K562 (cell line): ENCODE results near the gene XKR3. TPM values are rescaled to one million over a fixed set of nuclear protein-coding genes. Genes with fewer than 3 reads are reported as not detected.
"Not testable (repeated sequence)": the region's sequence is repeated elsewhere in the genome, so short reads cannot be mapped to it uniquely, and the experiment has no call there.

Experiments
- ATAC-seq: fragments of 200-7000 bp; cut with Tn5 transposase; 3 replicates; pipeline ENCODE4 v1.9.1; 2020; ENCODE audit warnings: moderate library complexity
- BruUV-seq: library from RNA; stranded (reverse); fragments of 400-500 nt; replicated peaks from 2 replicates; lab custom pipeline; 2021; lab: Mats Ljungman, UMichigan
- CTCF ChIA-PET: fragments of 300-600 bp; formaldehyde crosslinking; extraction: SDS; loops from one replicate; lab custom pipeline; 2021; ENCODE audit warnings: low intra/inter-chr PET ratio; lab: Yijun Ruan, JAX
- POLR2A ChIA-PET: fragments of 300-600, 350-650 bp; sonication (Branson Sonifier 250); formaldehyde crosslinking; extraction: SDS; loops from one replicate; lab custom pipeline; 2021; ENCODE audit warnings: antibody characterized with exemption, inconsistent platforms; lab: Yijun Ruan, JAX
- DNase-seq, 4 experiments: peaks; one replicate each; pipeline versions ENCODE4 v3.0.0 to v3.0.0-alpha.2; 2011 to 2018; ENCODE audit warnings: low spot score in 3 of 4, mixed read lengths in 3 of 4; ENCODE audit errors: extremely low read depth in 1 of 4
- FAIRE-seq: peaks from 2 replicates; lab custom pipeline; 2011; peaks lifted over from hg19 to GRCh38; lab: Jason Lieb, UNC
- H2AFZ ChIP-seq: 2 replicates; pipeline ENCODE4 v1.6.0; 2011; ENCODE audit warnings: low read depth, low read length, control low read depth, inconsistent platforms
- H3K27ac ChIP-seq: fragments of 200-600 bp; 3 replicates; pipeline ENCODE4 v1.8.0; 2011; ENCODE audit warnings: low read depth, mild to moderate bottlenecking, control low read depth, inconsistent platforms, low read length, moderate library complexity, mixed read lengths; ENCODE audit errors: extremely low read depth
- H3K27me3 ChIP-seq, 2 experiments: fragments of 300-600 bp in 1 of 2; 2 replicates in 1 of 2; 3 replicates in 1 of 2; pipeline versions ENCODE4 v1.6.0 to v1.8.0; 2011; ENCODE audit warnings: inconsistent platforms in 2 of 2, low read length in 2 of 2, mild to moderate bottlenecking in 1 of 2, mixed read lengths in 1 of 2, moderate library complexity in 1 of 2; ENCODE audit not compliant: control insufficient read depth in 2 of 2, insufficient read depth in 2 of 2
- H3K36me3 ChIP-seq: fragments of 300-600 bp; 3 replicates; pipeline ENCODE4 v1.8.0; 2011; ENCODE audit warnings: mild to moderate bottlenecking, low read length, inconsistent platforms; ENCODE audit not compliant: control insufficient read depth, insufficient read depth
- H3K4me1 ChIP-seq, 2 experiments: fragments of 200-600 bp in 1 of 2; replicated peaks in 1 of 2; 2 replicates in 1 of 2; 3 replicates in 1 of 2; pipeline versions ENCODE4 v1.5.1 to v1.8.0; 2011; ENCODE audit warnings: inconsistent platforms in 2 of 2, low read length in 2 of 2, mild to moderate bottlenecking in 1 of 2, mixed read lengths in 1 of 2, moderate library complexity in 1 of 2; ENCODE audit not compliant: control insufficient read depth in 2 of 2, insufficient read depth in 2 of 2
- H3K4me2 ChIP-seq: 2 replicates; pipeline ENCODE4 v1.6.1; 2011; ENCODE audit warnings: low read length, control low read depth, inconsistent platforms, mixed read lengths; ENCODE audit not compliant: insufficient read depth
- H3K4me3 ChIP-seq: fragments of 200-600 bp; sonication (generic), shearing (Covaris generic); 2 replicates; pipeline ENCODE4 v1.5.1; 2016; ENCODE audit warnings: control low read depth, inconsistent platforms
- H3K79me2 ChIP-seq: fragments of 200-600 bp; 3 replicates; pipeline ENCODE4 v1.8.0; 2011; ENCODE audit warnings: low read length, inconsistent platforms; ENCODE audit not compliant: control insufficient read depth, insufficient read depth
- H3K9ac ChIP-seq, 2 experiments: 2 replicates each; pipeline versions ENCODE4 v1.6.0 to v1.6.1; 2011; ENCODE audit warnings: low read depth in 2 of 2, low read length in 2 of 2, control low read depth in 1 of 2, inconsistent platforms in 1 of 2, mild to moderate bottlenecking in 1 of 2, mixed read lengths in 1 of 2; ENCODE audit not compliant: insufficient read depth in 1 of 2
- H3K9me1 ChIP-seq: one replicate; pipeline ENCODE4 v1.6.0; 2011; ENCODE audit warnings: inconsistent platforms, mild to moderate bottlenecking, low read length, moderate library complexity; ENCODE audit not compliant: control insufficient read depth, insufficient read depth
- H3K9me3 ChIP-seq: replicated peaks from 2 replicates; pipeline ENCODE4 v1.5.1; 2011; ENCODE audit warnings: low read depth, low read length, inconsistent platforms; ENCODE audit not compliant: control insufficient read depth, insufficient read depth
- H4K20me1 ChIP-seq: replicated peaks from 2 replicates; pipeline ENCODE4 v1.6.1; 2011; ENCODE audit warnings: low read length, inconsistent platforms, mixed read lengths; ENCODE audit not compliant: control insufficient read depth, insufficient read depth
- CEBPB ChIP-seq: fragments of 450-650 bp; IDR thresholded peaks from 2 replicates; pipeline ENCODE4 v1.6.1; 2016; ENCODE audit warnings: missing genetic modification characterization, missing compliant biosample characterization
- CEBPG ChIP-seq, 3 experiments: fragments of 200-800 bp in 1 of 3; sonication (Bioruptor generic) in 1 of 3; sonication (generic) in 1 of 3; formaldehyde crosslinking in 1 of 3; IDR thresholded peaks in 2 of 3; conservative IDR thresholded peaks in 1 of 3; 2 replicates each; pipeline versions ENCODE4 v1.6.1 to v1.8.0; 2016 to 2022; ENCODE audit warnings: missing compliant biosample characterization in 2 of 3, missing genetic modification characterization in 2 of 3, mild to moderate bottlenecking in 1 of 3, missing genetic modification reagents in 1 of 3
- ZNF507 ChIP-seq: conservative IDR thresholded peaks from 2 replicates; pipeline ENCODE4 v1.6.1; 2017; ENCODE audit warnings: missing genetic modification characterization, missing compliant biosample characterization
- ZNF785 ChIP-seq: fragments of 250-450 bp; sonication (Bioruptor Pico); IDR thresholded peaks from 2 replicates; pipeline ENCODE4 v1.4.0; 2020; ENCODE audit warnings: mild to moderate bottlenecking
- whole genome bisulfite sequencing: fragments of 100-300 bp; shearing (Covaris generic); methylation state at CpG from one replicate; pipeline ENCODE4 v1.1.6; 2016; ENCODE audit warnings: low coverage, mixed read lengths; ENCODE audit not compliant: insufficient coverage; ENCODE audit errors: missing lambda C conversion rate; 5-methylcytosine and 5-hydroxymethylcytosine counted together
- in situ Hi-C: fragments of 300-500 bp; cut with MboI; formaldehyde crosslinking; loops from 4 replicates; pipeline ENCODE4 v1.15.0; 2018; ENCODE audit warnings: inconsistent platforms, mixed read lengths
- intact Hi-C: fragments of 100-400 bp; cut with micrococcal nuclease; formaldehyde crosslinking; loops from 2 replicates; pipeline ENCODE4 v1.14.2; 2022
- polyA plus RNA-seq, 8 experiments: library from polyadenylated mRNA; depleted of rRNA in 4 of 8; stranded (reverse) in 5 of 8; unstranded in 3 of 8; fragments of >200 nt; fragmentation: Nextera tagmentation in 2 of 8; fragmentation: Illumina TruSeq in 1 of 8; extraction: Ambion mirVana in 2 of 8; extraction: Trizol in 1 of 8; gene quantifications; 2 replicates each; pipeline versions ENCODE4 v1.2.1 to v1.2.3, GENCODE V29; 2011 to 2014; ENCODE audit warnings: inconsistent platforms in 1 of 8, missing spikeins in 1 of 8
- total RNA-seq, 7 experiments: library from RNA; depleted of rRNA in 6 of 7; stranded (reverse); fragments of >200 nt in 6 of 7; fragmentation: Illumina TruSeq in 2 of 7; extraction: Trizol in 2 of 7; gene quantifications; 2 replicates each; pipeline versions ENCODE4 v1.2.1 to v1.2.3, GENCODE V29; 2011 to 2021; ENCODE audit warnings: low replicate concordance in 1 of 7

XKR3 gene
- total and polyA plus RNA-seq, 9 of the 15 experiments (the other 6 are each of a cell fraction or from before 2014, with no cell fraction given): 3.5 to 11.5 (median 7.1) TPM

DNA sequence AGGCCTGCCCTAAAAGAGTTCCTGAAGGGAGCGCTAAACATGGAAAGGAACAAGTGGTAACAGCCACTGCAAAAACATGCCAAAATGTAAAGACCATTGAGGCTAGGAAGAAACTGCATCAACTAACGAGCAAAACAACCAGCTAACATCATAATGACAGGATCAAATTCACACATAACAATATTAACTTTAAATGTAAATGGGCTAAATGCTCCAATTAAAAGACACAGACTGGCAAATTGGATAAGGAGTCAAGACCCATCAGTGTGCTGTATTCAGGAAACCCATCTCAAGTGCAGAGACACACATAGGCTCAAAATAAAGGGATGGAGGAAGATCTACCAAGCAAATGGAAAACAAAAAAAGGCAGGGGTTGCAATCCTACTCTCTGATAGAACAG, 57.3 kb downstream of the XKR3 start:
- H3K9me3 ChIP-seq, ATAC-seq, H3K9ac ChIP-seq, DNase-seq, FAIRE-seq, H3K4me2 ChIP-seq, H3K9me1 ChIP-seq, H3K36me3 ChIP-seq, H3K4me3 ChIP-seq, H3K27me3 ChIP-seq, H2AFZ ChIP-seq, H3K27ac ChIP-seq, BruUV-seq, H3K4me1 ChIP-seq, POLR2A ChIA-PET, H3K79me2 ChIP-seq, CTCF ChIA-PET, in situ Hi-C loops, H4K20me1 ChIP-seq, intact Hi-C loops: not testable (repeated sequence)
- WGBS: 3% methylated on average over 2 of the region's 2 CpGs
- peak; percentile 96 for TF ChIP-seq ZNF507

DNA sequence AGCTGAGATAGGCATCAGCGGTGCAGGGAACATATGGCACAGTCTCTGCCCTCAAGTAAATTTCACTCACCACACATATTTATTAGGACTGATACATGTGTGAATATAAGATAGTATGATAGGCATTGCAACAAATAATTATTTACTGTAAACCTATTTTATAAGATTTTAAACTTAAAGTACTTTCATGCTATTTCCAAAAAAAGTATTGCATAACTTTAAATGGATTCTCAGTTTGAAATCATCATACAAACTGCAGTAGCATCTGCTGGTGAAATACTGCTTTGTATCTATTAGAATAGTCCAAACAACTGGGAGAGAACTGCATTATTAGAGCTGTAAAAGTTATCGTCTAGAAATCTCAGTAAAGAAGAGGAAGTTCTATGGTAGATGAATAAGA, 63.0 kb downstream of the XKR3 start:
- H3K36me3 ChIP-seq; H3K79me2 ChIP-seq; DNase-seq; intact Hi-C loops; H3K4me2 ChIP-seq; H4K20me1 ChIP-seq; in situ Hi-C loops; H3K4me3 ChIP-seq; H2AFZ ChIP-seq; CTCF ChIA-PET; H3K9me1 ChIP-seq; ATAC-seq; FAIRE-seq; H3K9me3 ChIP-seq; H3K4me1 ChIP-seq; H3K9ac ChIP-seq; BruUV-seq; H3K27ac ChIP-seq; TF ChIP-seq CEBPG (CRISPR knock-in tag; IDR thresholded peaks at IDR 0.05): not testable (repeated sequence)
- peak; percentile 90 for TF ChIP-seq CEBPB (tag)
- peak; percentile 43; the same call in 1 of the 2 replicates for TF ChIP-seq ZNF785 (CRISPR knock-in tag)
- TF ChIP-seq CEBPG (tag; conservative IDR thresholded peaks at IDR 0.05 in 1 of 2, IDR thresholded peaks at IDR 0.05 in 1 of 2): peak in 1 of 2 experiments; percentile 94; a peak in 3 of 4 replicates
- POLR2A ChIA-PET: interaction anchor here (1.9 to 2.6 kb wide), 2 partner anchors 13 to 17 kb away, joined by 5 to 10 read pairs; no protein-coding TSS in a partner anchor
- H3K27me3 ChIP-seq: peaks cover 9 to 13% of the 10 kb centered on the region in 2 experiments; a peak in 3 of 5 replicates
- under 1% methylated on average over 2 of the region's 2 CpGs for WGBS
